Stimulated activated effector memory CD8-positive, alpha-beta T cell treated with anti-CD3 and anti-CD28 coated beads, Interleukin-12 subunit alpha, Interleukin-12 subunit beta, amount 100 ng/mL, for 72 hours (primary cell): ENCODE results near the gene IL33.
A peak's percentile ranks its signal among the peaks of the same experiment; 100 is the strongest.

Experiments
- ATAC-seq: fragments of 150-1000 bp; cut with Tn5 transposase; 2 replicates; pipeline ENCODE4 v1.10.0; 2021
- DNase-seq, 2 donors: peaks; one replicate each; pipeline ENCODE4 v3.0.0; 2021 to 2022; ENCODE audit warnings: low spot score in 2 of 2
- H3K27ac Mint-ChIP-seq: one replicate; pipeline ENCODE4 v1.8.0; 2022; ENCODE audit warnings: mild to moderate bottlenecking, mixed read lengths
- H3K36me3 Mint-ChIP-seq: one replicate; pipeline ENCODE4 v1.8.0; 2022; ENCODE audit warnings: mild to moderate bottlenecking, mixed read lengths
- H3K4me1 Mint-ChIP-seq: one replicate; pipeline ENCODE4 v1.8.0; 2022; ENCODE audit warnings: mixed read lengths
- H3K4me3 Mint-ChIP-seq: one replicate; pipeline ENCODE4 v1.8.0; 2022; ENCODE audit warnings: mild to moderate bottlenecking, mixed read lengths
- H3K9me3 Mint-ChIP-seq: one replicate; pipeline ENCODE4 v1.8.0; 2022; ENCODE audit warnings: mixed read lengths

Gene IL33

DNA sequence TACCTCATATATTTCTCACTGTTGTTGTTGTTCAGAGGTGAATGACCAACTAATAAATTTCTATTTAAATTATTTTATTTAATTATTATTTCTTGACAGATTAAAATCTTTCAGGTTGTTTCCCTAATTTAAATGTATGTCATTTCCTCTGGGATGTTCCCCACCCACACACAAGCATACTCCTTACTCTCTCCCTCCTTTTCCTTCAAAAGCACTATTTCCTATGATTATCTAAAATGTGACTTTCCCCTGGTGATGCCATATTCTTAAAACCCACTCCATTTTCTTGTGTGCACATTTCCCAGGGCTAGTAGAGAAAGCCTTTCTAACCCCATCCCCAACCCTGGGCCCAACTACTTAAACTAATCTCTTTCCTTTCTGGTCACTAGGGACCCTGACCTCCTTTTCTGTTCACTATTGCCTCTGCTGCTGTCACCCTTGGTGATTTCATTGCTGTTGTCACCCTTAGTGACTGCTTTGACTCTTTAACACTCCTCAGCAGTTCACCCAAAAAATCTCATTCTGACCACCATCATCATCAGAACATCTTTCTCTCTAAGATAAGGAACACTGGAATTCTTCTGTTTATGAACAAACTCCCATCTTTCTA lies 16.8 kb downstream of the IL33 start:
- Mint-ChIP-seq H3K9me3 (no peaks in the 10 kb centered on the region), H3K36me3 (no peaks in the 10 kb centered on the region), H3K4me3 (no peak overlapping the region), H3K4me1 (no peaks in the 10 kb centered on the region), H3K27ac (no peak overlapping the region)
- ATAC-seq: peak; percentile 39
- DNase-seq: no peak

DNA sequence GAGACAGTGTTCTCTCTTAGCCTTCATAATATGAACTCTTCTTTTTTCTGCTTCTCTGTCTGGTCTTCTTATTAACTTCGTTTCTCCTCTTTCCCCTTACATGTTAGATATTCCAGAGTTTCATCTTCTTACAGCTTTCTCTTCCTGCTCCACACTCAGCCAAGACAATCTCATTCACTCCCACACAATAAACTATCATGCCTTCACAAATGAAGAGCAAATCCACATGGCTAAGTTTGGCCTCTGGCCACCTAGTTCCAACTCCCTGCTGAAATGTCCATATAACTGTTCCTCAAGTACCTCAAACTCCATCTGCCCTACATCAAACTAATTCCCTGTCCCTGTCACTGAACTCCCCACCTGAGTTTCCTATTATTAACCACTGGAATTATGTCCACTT lies 18.4 kb downstream of the IL33 start:
- DNase-seq (no peak), ATAC-seq (no peak)
- H3K27ac Mint-ChIP-seq: no peak overlapping the region
- no peaks in the 10 kb centered on the region for H3K4me1 Mint-ChIP-seq
- H3K4me3 Mint-ChIP-seq: no peak overlapping the region
- no peaks in the 10 kb centered on the region for H3K36me3 Mint-ChIP-seq
- no peaks in the 10 kb centered on the region for H3K9me3 Mint-ChIP-seq

DNA sequence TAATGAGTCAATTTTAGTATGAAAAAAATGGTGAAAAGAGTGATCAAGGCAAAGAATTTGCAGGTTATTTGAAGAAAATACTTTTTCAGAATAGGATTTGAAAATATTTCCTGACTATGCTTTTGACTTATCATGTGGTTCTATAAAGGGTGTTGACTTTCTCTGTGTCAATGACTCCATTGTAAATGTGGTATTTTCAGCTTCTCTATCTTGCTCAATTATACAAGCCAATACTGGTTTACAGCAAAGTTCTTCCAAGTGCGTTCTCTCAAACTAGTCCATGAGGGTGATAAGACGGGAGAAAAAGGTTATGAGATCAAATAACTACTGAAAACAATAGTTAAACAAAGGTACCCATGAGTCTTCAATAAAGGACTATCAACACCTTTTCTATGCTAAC lies 21.7 kb downstream of the IL33 start:
- H3K36me3 Mint-ChIP-seq: no peaks in the 10 kb centered on the region
- no peaks in the 10 kb centered on the region for H3K9me3 Mint-ChIP-seq
- no peak overlapping the region for H3K4me3 Mint-ChIP-seq
- no peak overlapping the region for H3K27ac Mint-ChIP-seq
- no peak for DNase-seq
- ATAC-seq: no peak
- no peaks in the 10 kb centered on the region for H3K4me1 Mint-ChIP-seq

DNA sequence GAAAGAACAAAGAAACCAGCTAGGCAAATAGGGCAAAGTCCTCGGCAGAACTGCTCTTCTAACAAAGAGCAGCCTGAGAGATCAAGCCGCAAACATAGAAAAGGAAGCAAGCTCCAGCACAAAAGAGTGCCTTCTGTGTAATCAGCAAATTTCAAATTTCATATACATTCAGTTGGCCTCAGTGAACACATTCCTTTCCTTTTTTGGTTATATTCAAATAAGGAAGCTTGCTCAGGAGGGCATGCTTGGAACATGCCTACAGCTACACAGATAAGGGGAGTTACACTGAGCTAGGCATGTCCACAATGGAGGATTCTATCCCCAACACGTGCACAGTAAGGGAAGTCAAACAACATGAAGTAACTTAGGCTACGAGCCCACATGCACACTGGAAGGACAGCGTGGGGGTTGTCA lies 23.4 kb downstream of the IL33 start:
- H3K9me3 Mint-ChIP-seq: no peaks in the 10 kb centered on the region
- no peak overlapping the region for H3K4me3 Mint-ChIP-seq
- H3K36me3 Mint-ChIP-seq: no peaks in the 10 kb centered on the region
- no peaks in the 10 kb centered on the region for H3K4me1 Mint-ChIP-seq
- H3K27ac Mint-ChIP-seq: no peak overlapping the region
- no peak for DNase-seq
- no peak for ATAC-seq

DNA sequence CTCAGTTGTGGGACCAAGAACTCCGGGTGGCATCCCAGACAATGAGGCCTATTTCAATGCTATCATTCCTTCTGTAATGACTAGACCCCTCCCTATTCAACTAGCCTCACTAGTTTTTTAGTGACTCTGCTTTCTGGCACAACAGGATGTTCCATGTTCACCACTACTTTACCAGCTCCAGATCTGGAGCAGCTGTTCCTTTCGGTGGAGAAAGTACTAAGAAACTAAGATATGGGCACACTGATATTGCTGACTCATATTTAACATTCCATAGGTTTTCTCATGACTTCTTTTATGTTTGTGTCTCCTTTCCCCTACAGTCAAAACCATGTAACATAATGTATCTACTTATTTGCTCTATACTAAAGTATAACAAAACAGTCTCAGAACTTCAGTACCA lies 24.1 kb downstream of the IL33 start:
- ATAC-seq (no peak), DNase-seq (no peak)
- H3K4me3 Mint-ChIP-seq: no peak overlapping the region
- H3K9me3 Mint-ChIP-seq: no peaks in the 10 kb centered on the region
- no peaks in the 10 kb centered on the region for H3K4me1 Mint-ChIP-seq
- H3K27ac Mint-ChIP-seq: no peak overlapping the region
- H3K36me3 Mint-ChIP-seq: no peaks in the 10 kb centered on the region

DNA sequence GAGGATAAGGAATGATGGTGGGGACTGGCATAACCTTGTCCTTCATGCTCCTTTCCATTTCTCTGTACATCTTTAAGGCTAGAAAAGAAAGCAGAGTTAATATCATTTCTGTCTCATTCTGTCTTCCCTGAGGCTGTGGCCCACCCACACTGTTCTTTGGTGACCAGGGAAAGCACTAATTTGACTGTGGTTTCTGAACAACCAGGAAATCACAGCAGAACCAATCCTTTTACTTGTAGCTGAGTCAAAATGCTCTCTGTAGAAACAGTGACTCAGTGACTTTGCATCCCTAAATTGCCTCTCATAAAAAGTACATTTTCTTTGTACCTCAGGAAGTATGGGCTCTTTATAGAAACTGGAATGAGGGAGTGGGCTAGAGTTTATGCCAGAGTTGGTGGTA lies 28.1 kb downstream of the IL33 start:
- no peaks in the 10 kb centered on the region for H3K36me3 Mint-ChIP-seq
- no peak overlapping the region for H3K4me3 Mint-ChIP-seq
- no peak overlapping the region for H3K27ac Mint-ChIP-seq
- no peaks in the 10 kb centered on the region for H3K9me3 Mint-ChIP-seq
- DNase-seq (no peak), ATAC-seq (peak; percentile 88)
- peaks cover 5% of the 10 kb centered on the region for H3K4me1 Mint-ChIP-seq

DNA sequence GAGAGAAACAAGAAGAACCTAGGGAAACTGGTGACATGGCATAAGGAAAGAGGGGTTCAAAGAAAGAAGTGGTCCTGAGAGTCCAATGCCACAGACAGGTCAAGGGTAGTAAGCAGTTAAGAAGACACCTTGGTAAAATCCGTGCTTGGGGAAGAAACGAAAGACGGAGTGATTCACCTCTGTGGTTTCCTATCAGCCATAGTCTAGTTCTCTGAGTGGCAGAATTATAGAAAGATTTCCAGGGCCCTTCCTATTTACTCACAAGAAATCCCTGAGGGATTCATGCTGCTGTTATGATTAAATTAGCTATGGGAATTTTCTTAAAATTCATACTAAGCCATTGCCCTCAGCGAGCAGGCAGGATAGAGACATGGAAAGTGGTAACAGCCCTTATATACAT lies 31.7 kb downstream of the IL33 start:
- DNase-seq (no peak), ATAC-seq (peak; percentile 63)
- Mint-ChIP-seq H3K4me1 (peaks cover 5% of the 10 kb centered on the region), H3K4me3 (no peak overlapping the region), H3K36me3 (no peaks in the 10 kb centered on the region), H3K27ac (no peak overlapping the region), H3K9me3 (no peaks in the 10 kb centered on the region)

DNA sequence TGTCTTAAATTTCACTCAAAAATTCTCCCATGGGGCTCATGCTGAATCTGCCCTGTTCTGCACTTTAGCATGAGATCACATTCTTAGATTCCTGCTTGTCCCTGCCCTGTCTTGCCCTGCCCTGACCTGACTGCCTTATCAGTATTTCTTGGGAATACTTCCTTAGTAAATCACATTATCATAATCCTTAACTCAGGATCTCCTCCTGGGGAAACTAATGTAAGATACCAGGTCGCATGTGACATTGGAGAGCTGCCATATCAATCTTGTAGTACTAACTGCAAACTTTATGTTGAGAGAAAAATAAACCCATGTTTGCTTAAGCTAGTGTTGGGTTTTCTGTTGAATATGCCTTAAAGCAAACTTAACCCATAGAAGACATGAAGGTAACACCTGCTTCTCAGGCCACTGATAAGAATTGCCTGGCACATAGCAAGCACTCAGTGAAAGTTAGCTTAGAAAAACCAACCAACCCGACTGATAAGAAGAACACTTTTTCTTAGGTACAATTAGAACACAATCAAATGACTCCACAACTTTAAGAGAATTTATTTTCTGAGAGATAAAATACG lies 53.3 kb downstream of the IL33 start:
- no peak for DNase-seq
- no peak for ATAC-seq
- no peak overlapping the region for H3K27ac Mint-ChIP-seq
- H3K9me3 Mint-ChIP-seq: no peaks in the 10 kb centered on the region
- no peaks in the 10 kb centered on the region for H3K36me3 Mint-ChIP-seq
- H3K4me1 Mint-ChIP-seq: no peaks in the 10 kb centered on the region
- no peak overlapping the region for H3K4me3 Mint-ChIP-seq

DNA sequence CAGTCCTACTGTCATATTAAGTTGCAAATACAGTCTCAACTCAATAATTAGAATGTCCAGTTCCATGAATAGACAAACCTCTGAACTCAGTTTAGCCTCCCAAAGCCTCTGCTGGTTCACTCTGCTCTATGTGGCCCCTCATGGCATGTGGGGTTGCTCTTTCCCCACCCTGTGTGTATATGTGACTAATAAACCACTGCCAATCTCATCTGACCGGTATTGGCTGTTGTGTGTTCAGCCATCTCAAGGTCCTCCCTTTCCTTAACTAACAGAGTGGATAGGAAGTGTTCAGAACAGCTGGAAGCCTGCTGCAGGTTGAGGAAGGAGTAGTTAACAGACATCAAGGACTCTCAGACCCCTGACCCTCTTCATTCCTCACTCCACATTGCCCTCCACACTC lies 55.3 kb downstream of the IL33 start:
- H3K36me3 Mint-ChIP-seq: no peaks in the 10 kb centered on the region

DNA sequence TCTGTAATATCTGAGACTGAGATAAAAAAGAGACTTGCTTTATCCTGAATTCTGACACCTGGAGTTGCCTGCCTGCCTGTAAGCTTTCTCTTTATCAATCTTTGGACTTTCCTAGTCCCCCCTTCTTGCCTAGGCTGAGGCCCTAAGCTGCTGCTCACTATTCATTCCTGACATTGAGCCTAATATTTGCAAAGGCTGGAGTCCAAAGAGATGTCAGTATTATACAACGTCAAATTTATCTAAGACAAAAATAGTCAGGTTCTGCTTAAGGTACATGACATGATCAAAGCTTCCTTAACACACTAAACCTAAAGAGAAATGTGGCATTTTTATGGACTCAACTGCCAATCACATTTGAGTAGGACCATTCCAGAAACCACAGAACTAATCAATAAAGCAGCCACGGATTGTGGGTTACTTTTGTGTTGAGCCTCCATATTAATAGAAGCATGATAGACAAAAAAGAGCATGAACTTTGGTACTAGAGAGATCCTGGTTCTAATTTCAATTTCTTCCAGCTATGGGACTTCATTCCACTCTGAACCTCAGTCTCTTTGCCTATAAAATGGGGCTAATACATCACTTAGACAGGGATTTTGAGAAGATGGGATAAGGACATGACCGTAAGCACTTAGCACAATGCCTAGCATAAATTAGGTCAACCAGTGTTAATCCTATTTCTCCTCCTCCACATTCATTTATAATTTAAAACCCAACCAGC lies 56.1 kb downstream of the IL33 start:
- H3K27ac Mint-ChIP-seq: no peak overlapping the region
- no peak overlapping the region for H3K4me3 Mint-ChIP-seq
- H3K9me3 Mint-ChIP-seq: no peaks in the 10 kb centered on the region
- H3K36me3 Mint-ChIP-seq: no peaks in the 10 kb centered on the region
- no peaks in the 10 kb centered on the region for H3K4me1 Mint-ChIP-seq
- DNase-seq: no peak
- no peak for ATAC-seq

More for the DNA sequence above, 55.3 kb downstream of the IL33 start:
- no peak for DNase-seq
- ATAC-seq: no peak
- H3K27ac Mint-ChIP-seq: no peak overlapping the region
- no peaks in the 10 kb centered on the region for H3K4me1 Mint-ChIP-seq
- no peaks in the 10 kb centered on the region for H3K9me3 Mint-ChIP-seq
- H3K4me3 Mint-ChIP-seq: no peak overlapping the region

DNA sequence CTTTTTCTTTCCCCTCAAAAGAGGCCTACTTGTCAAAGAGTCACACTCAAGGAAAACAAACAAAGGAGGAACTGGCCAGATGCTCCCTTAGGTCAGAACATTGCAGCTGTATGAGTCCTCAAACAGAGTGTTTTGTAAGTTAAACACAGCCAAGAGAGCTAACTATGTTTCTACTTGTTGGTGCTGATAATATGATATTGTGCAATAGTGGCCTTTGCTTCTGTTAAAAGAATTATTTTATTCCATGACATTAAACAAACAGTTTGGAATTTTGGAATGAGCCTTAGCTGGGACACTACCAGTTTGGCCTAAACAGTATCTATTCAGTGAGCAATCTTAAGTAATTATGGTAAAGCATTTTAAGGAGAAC lies 56.6 kb downstream of the IL33 start:
- DNase-seq (no peak), ATAC-seq (no peak)
- Mint-ChIP-seq H3K4me1 (no peaks in the 10 kb centered on the region), H3K4me3 (no peak overlapping the region), H3K27ac (no peak overlapping the region), H3K9me3 (no peaks in the 10 kb centered on the region), H3K36me3 (no peaks in the 10 kb centered on the region)

DNA sequence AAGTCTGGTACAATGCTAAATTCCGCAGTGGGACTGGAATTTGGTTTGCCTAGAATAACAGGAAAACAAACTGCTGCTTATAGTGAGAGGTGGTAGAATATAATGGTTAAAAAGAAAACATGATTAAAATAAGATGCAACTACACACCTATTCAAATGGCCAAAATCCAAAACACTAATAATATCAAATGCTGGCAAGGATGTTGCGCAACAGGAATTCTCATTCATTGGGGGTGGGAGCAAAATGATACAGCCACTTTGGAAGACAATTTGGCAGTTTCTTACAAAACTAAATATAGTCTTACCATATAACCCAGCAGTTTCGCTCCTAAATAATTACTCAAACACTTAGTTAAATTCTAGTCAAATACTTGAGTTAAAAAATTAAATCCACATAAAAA lies 61.8 kb downstream of the IL33 start:
- no peak overlapping the region for H3K4me3 Mint-ChIP-seq
- no peaks in the 10 kb centered on the region for H3K36me3 Mint-ChIP-seq
- H3K9me3 Mint-ChIP-seq: no peaks in the 10 kb centered on the region
- H3K4me1 Mint-ChIP-seq: no peaks in the 10 kb centered on the region
- no peak overlapping the region for H3K27ac Mint-ChIP-seq
- ATAC-seq (no peak), DNase-seq (no peak)

DNA sequence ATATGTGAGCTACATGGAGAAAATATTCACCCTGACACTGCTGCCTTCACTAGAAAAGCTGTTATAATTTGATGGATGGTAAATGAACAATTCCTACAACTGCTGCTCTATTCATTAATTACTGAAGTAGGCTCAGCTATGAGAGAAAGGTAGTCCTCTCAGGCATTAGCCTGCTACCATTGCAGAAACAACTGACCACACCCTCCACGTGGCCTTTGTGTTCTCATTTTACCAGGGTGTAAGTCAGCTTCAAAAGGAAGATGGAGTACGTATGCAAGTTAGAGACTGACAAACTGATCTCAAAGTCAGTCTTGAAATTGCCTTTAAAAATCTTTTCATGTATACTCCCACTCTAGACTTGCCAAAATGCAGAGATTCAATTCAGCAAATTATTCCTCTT lies 86.3 kb downstream of the IL33 start:
- no peak for DNase-seq
- H3K9me3 Mint-ChIP-seq: no peaks in the 10 kb centered on the region
- no peaks in the 10 kb centered on the region for H3K36me3 Mint-ChIP-seq
- no peak overlapping the region for H3K27ac Mint-ChIP-seq
- H3K4me1 Mint-ChIP-seq: no peaks in the 10 kb centered on the region
- H3K4me3 Mint-ChIP-seq: no peak overlapping the region
- ATAC-seq: no peak

DNA sequence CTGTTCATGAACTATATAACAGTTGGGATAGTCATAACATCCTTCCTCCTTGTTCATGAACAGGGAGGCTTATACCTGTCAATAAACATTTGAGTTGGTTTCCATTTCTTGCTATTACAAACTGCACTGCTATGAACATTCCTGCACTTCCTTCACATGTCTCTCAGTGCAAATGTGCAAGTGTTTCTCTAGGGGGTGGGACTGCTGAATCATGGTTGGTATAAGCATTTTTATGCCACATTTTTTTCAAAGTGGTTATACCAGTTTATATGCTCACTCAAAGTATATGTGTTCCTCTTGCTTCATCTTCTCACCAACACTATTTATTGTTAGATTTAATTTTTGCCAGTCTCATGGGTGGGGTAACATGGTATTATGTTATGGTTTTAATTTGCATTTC lies 86.8 kb downstream of the IL33 start:
- no peak overlapping the region for H3K4me3 Mint-ChIP-seq
- H3K36me3 Mint-ChIP-seq: no peaks in the 10 kb centered on the region
- no peaks in the 10 kb centered on the region for H3K9me3 Mint-ChIP-seq
- H3K27ac Mint-ChIP-seq: no peak overlapping the region
- DNase-seq (no peak), ATAC-seq (no peak)
- H3K4me1 Mint-ChIP-seq: no peaks in the 10 kb centered on the region

DNA sequence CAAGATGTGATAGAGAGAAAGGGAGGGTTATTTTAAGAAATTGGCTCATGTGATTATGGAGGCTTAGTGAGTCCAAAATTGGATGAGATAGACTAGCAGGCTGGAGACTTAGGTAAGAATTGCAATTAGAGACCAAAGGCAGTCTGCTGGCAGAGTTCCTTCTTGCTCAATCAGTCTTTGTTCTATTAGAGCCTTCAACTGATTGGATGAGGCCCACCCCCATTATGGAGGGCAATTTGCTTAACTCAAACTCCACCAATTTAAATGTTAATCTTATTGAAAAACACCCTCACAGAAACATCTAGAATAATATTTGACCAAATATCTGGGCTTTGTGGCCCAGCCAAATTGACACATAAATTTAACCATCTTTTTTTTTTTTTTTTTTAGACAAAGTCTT lies 88.6 kb downstream of the IL33 start:
- DNase-seq (no peak), ATAC-seq (no peak)
- no peak overlapping the region for H3K4me3 Mint-ChIP-seq
- no peaks in the 10 kb centered on the region for H3K4me1 Mint-ChIP-seq
- H3K27ac Mint-ChIP-seq: no peak overlapping the region
- H3K9me3 Mint-ChIP-seq: no peaks in the 10 kb centered on the region
- H3K36me3 Mint-ChIP-seq: no peaks in the 10 kb centered on the region

DNA sequence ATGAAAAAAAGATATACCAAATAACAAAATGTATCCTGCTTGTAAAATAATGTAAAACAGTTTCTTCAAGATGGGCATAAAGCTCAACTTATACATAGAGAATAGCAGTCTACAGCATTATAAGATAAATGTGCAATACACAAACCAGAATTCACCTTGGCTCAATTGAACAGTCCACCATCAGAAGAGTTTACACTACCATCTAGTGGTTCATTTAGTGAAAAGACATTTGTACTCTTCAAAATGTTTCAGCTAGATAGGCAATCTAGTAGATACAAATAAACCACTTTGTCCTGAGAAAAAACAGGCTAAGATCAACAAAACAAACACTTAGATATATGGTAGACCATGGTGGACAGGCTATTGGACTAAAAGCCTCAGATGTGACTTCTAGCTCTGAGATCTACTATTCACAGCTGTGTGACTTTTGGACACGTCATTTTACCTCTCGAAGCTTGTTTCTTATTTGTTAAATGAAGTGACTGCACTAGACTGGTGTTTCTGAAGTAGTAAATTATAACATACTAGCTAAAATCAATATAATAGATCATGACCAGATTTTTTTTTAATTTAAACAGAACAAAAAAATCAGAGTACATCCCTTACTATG lies 90.5 kb downstream of the IL33 start:
- no peak for DNase-seq
- H3K27ac Mint-ChIP-seq: no peak overlapping the region
- no peaks in the 10 kb centered on the region for H3K36me3 Mint-ChIP-seq
- peak; percentile 32 for ATAC-seq
- H3K4me1 Mint-ChIP-seq: no peaks in the 10 kb centered on the region
- no peak overlapping the region for H3K4me3 Mint-ChIP-seq
- H3K9me3 Mint-ChIP-seq: no peaks in the 10 kb centered on the region
